Stimulated activated CD8-positive, alpha-beta memory T cell treated with anti-CD3 and anti-CD28 coated beads, Interleukin-4, amount 100 ng/mL, for 24 hours (primary cell): ENCODE results near the gene HTRA3.

Experiments used
- DNase-seq: peaks from one replicate; pipeline ENCODE4 v3.0.0-alpha.2; 2020; ENCODE audit warnings: low read depth

HTRA3 gene

DNA sequence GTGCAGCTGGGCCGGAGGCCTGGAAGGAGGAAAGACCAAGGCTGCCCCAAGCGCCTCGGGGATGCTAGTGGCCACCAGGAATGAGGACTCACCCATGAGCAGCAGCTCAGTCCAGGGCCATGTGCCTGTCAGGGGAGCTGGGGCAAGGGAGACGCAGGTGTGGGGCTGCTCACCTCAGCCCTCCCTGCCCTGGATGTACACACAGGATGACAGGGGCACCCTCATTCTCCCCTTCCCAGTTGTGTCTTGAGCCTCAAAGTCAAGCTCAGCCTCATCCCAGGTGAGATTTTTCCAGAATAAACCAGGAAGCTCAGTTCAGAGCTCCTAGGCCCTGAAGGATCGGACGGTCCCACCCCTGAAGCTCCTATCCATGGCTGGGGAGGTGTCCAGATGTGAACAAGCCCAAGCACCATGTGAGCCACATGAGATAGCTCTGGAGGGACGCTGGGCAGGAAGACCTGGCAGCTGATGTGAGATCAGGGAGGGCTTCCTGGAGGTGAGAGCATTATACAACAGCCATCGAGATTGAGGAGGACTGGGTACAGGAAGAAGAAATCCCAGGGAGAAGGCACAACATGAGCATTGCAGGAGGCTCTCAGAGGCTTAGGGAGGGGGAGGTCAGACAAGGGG, 23.0 kb downstream of the HTRA3 start:
- no peak for DNase-seq

DNA sequence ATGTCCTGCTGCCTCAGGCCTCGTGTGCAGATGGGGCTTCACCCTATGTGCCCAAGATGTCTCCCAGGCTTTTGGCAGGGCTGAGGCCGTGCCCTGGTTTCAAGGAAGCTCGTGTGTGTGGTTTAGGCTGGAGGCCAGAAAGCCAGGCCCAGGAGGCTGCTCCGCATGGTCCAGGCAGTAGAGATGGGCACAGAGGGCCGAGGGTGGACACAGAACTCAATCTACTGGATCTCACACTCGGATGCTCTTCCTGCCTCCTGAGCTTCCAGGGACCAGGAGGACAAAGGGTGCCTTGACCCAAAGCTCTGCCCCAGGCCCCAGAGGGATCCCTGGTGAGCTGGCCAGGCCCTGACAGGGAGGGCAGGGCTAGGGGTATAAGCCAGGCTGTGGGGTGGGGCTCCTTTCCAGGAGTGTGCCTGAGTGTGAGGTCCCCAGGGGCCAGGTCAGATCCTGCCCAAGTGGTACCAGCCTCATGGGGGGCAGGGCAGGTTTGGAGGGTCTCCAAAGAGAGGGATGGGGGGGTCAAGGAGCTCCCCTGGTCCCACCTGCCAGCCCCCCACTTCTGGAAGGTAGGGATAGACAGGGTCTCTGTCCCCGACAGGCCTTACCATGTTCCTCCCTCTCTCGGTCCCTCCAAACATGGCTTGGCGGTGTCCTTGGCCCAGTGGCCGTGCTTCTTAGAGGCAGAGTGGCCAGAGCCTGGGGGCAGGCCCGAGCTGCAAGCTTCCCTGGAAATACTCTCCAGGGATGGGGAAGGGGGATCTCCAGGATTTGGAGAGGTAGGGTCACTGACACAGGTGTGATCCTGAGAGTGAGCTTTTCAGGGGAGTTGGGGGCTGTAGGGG, 23.8 kb downstream of the HTRA3 start:
- no peak for DNase-seq

DNA sequence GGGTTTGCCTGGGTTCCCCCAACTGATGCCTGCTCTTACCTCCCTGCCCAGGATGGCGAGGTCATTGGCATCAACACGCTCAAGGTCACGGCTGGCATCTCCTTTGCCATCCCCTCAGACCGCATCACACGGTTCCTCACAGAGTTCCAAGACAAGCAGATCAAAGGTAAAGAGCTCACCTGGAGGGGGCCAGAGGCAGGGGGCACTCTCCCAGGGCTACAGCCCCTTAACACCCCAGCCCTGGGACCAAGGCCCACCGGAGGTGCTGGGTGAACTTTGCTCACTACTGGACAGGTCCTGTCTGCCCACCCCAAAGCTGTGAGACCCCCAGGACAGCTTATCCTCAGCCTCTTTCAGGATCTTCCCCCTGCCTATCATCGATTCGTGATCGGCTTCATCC, 24.5 kb downstream of the HTRA3 start:
- no peak for DNase-seq

DNA sequence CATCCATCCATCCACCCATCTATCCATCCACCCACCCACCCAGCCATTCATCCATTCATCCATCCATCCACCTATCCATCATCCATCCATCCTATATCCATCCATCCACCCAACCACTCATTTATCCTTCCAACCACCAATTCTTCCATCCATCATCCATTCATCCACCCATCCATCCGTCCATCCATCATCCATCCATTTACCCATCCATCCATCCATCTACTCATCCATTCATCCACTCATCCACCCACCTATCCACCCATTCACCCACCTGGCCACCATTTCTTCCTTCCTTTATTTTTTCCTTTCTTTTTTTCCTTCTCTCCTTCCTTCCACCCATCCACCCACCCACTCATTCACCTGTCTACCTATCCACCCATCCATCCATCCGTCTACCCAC, 25.2 kb downstream of the HTRA3 start:
- no peak for DNase-seq

DNA sequence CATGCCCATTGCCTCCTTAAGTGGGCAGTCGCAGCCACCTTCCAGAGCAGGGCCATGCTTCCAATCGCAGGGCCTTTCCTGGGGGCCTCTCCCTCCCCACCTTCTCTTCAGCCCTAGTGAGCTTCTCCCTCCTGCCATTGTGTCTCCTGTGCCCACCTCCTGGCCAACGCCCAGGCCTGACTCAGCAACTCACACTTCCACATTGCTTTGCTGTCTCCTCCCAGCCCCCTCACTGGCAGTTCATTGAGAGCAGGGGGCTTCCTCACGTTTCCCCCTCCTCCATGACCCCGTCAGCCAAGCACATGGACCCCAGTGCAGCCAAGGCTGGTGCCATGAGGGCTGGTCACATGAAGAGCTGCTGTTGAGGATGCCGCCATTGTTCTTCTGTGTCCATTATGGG, 25.9 kb downstream of the HTRA3 start:
- no peak for DNase-seq

DNA sequence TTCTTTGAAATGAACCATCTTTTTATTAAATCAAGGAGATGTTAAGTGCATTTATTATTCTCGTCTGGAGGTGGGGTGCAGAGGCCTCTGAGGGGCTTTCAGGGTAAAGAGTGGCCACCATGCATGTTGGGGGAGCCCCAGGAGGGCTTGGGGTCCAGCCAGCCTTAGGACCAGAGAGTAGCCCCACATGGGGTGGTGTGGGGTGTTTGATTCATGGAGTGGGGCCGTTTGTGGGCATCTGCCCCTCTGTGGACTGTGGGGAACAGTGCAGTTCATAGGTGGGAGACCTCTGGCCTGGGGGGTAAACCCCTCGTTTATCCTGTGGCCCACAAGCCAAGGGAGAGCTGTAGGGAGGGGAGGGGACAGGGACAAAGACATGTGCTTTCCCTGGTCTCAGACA, 26.9 kb downstream of the HTRA3 start:
- no peak for DNase-seq

DNA sequence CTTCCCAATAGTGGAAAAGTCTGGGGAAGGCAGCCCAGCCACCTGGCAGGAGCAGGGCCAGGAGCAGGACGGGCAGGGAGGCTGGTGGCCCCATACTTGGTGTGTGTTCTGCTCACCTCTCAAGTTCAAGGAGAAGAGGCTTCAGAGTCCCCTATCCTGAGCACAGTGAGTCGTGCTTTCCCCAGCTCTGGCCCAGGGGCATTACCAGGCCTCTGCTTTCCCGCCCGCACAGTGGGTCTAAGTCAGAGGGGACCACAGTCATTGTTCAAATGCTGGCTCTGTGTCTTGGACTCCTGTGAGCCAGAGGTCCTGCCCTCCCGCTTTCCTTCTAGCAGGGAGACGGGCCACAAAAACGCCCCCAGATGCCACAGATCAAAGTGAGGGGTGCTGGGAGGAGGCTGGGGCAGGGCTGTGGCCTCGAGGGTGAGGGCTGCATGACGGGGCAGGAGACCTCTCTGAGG, 27.6 kb downstream of the HTRA3 start:
- DNase-seq = no peak

DNA sequence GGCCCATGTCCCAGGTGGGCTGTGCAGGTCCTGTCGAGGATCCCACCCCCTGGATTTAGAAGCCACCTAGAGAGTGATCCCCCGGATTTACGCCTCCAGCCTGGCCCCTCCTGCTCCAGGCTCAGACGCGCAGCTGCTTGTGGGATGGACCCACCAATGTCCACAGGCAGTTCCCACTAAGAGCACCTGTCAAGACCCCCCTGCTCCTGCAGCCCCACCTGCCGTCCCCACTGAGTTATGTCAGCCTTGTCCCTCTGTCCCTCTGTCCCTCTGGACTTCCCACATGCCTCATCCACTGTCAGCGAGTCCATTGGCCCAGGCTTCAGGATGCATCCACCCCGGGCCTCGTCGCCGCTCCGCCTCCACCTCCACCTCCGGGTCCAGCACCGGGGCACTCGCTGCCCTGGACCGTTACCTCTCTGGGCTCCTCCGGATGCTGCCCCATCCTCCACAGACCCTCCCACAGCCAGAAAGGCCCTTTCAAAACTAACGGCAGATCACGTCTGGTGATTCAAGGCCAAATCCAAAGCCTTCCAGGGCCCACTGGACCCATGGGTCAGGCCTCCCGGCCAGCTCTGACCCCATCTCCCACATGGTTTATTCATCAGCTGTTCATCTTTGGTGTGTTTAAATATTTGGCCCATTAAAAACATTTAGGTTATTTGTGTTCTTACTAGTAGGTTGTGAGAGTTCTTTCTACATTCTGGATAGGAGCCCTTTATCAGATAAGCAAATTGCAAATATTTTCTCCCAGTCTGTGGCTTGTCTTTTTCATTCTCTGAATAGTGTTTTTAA, 28.3 kb downstream of the HTRA3 start:
- no peak for DNase-seq

DNA sequence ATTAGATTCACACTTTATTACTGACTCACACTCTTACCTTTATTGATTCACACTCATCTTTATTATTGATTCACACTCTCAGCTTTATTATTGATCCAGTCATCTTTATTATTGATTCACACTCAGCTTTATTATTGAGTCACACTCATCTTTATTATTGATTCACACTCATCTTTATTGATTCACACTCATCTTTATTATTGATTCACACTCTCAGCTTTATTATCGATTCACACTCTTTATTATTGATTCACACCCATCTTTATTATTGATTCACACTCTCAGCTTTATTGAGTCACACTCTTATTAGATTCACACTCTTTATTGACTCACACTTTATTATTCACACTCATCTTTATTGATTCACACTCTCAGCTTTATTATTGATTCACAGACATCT, 31.3 kb downstream of the HTRA3 start:
- no peak for DNase-seq

DNA sequence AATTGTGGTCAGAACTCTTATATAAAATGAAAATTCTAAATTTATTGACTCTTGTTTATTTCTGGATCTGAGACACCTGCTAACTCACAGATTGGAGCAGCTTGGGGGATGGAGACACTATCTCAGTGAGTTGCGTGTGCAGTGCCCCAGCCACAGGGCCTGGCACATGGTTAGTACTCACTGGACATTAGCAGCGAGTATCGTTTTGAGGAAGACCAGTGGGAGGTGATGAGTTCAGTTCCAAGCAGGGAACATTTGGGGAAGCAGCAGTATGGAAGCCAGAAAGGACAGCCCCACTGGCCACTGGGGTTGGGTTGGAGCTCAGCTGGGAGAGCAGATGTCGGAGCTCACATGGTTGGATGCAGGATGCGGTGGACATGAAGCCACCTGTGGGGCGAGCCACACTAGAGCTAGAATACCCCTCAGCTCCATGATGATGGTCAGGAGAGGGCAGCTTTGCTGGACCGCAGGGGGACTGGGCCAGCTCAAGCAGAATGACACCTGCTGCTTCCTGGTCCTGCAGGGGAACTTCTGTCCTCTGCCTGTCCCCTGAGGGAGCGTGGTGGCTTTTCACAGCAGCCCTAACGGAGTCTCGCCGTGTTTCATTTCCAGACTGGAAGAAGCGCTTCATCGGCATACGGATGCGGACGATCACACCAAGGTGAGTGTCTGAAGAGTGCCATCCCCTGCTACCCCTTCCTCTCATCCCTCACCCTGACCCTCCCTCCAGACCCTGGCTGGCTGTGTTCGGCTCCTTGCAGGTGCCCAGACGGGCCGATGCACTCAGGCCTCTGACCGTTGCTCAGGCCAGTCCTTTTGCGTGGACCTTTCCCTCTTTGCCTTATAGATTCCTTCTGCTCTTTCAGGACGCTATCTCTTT, 32.5 kb downstream of the HTRA3 start:
- no peak for DNase-seq

DNA sequence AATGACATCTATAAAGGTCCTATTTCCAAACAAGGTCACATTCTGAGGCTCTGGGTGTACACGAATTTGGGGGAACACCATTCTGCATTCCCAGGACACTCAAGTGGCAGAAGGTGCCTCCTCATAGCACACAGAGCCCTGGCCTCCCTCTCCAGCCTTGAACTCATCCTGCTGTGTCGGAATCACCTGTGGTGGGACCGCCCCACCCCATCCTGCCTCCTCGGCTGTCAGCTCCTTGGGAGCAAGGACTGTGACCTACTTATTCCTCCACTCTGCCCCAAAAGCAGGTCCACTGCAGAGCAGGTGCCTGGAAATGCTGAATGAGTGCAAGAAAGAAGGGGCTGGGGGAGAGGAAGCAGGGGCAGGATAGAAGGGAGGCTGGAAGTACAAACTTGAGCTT, 33.5 kb downstream of the HTRA3 start:
- DNase-seq = no peak

DNA sequence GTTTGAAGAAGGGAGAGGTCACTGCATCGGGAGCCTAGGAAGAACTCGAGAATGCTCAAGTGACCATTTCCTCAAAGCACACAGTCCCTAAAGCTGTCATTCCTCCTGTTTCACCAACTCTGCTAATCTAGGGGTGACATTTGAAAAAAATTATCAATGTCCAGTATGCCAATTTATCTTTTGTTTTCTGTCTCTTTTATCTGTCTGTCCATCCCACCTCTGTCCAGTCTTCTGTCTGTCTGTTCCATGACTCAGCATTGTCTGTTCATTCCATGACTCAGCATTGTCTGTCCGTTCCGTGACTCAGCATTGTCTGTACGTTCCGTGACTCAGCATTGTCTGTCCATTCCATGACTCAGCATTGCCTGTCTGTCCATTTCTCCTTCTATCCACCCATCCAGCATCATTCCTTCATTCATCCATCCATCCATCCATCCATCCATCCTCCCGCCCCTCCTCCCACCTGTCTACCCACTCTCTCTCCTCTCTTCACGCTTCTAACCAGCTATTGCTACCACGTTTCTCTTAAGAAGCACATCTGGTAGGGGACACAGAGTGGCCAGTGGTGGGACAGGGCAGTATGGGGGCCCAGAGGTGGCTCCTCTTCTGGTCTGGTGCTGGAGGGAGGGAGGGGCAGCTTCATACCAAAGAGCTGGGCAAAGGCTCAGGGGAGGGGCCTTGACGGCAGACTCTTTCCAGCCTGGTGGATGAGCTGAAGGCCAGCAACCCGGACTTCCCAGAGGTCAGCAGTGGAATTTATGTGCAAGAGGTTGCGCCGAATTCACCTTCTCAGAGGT, 34.1 kb downstream of the HTRA3 start:
- no peak for DNase-seq

DNA sequence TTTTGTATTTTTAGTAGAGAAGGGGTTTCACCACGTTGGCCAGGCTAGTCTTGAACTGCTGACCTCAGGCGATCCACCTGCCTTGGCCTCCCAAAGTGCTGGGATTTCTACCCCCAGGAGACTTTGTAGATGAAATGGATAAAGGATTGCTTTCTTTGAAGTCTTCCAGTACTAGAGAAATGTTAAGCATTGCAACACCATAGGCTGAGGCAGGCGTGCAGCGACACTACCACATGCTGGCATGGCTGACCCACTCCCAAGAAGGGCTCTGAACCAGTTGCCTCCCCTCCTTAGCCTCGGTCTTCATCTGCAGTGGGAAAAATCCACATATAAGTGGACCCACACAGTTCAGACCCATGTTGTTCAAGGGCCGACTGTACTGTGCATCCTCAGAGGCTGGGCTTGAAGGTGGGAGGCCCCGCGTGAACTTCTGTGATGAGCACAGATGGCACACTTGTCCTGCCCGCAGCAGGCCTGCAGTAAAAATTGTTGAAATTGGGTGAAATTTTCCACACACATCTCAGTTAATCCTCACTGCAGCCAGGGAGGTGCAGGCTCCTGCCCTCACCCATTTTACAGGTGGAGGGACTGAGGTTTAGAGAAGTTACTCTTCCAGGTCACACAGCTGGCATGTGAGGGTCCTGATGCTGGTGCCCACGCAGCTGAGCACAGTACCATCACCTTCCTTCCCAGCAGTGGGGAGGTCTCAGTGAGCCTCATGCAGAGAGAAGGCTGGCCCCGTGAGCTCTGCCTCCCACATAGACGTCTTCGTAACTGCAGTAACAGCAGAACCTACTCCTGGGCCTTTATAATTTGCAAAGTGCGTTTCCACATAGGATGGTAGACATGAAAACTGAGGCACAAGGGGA, 35.5 kb downstream of the HTRA3 start:
- no peak for DNase-seq

DNA sequence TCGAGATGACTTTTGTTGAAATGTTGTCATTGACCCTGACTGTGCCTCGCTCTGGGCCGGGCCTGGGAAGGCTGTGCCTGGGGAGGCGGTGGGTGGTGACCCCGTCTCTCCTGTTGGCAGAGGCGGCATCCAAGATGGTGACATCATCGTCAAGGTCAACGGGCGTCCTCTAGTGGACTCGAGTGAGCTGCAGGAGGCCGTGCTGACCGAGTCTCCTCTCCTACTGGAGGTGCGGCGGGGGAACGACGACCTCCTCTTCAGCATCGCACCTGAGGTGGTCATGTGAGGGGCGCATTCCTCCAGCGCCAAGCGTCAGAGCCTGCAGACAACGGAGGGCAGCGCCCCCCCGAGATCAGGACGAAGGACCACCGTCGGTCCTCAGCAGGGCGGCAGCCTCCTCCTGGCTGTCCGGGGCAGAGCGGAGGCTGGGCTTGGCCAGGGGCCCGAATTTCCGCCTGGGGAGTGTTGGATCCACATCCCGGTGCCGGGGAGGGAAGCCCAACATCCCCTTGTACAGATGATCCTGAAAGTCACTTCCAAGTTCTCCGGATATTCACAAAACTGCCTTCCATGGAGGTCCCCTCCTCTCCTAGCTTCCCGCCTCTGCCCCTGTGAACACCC, 36.4 kb downstream of the HTRA3 start:
- DNase-seq = no peak

DNA sequence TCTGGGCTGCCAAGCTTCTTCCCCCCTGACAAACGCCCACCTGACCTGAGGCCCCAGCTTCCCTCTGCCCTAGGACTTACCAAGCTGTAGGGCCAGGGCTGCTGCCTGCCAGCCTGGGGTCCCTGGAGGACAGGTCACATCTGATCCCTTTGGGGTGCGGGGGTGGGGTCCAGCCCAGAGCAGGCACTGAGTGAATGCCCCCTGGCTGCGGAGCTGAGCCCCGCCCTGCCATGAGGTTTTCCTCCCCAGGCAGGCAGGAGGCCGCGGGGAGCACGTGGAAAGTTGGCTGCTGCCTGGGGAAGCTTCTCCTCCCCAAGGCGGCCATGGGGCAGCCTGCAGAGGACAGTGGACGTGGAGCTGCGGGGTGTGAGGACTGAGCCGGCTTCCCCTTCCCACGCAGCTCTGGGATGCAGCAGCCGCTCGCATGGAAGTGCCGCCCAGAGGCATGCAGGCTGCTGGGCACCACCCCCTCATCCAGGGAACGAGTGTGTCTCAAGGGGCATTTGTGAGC, 37.0 kb downstream of the HTRA3 start:
- no peak for DNase-seq

DNA sequence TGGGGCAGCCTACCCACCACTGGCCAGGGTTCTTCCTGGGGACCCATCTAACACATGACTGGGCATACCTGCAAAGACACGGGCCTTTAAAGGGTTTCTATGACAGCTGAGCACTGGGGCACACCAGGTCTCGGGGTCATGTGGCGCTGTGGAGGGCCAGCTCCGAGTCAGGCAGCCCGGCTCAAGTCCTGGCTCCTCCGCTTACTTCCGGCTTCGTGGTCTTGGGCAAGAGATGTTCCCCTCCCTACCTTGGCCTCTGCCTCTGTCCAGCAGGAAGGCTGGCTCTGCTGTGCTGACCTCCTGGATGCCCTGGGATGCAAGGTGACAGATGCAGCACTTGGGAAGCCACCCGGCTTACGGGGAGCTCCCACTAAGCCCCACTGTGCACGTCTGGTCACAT, 37.6 kb downstream of the HTRA3 start:
- DNase-seq = no peak

DNA sequence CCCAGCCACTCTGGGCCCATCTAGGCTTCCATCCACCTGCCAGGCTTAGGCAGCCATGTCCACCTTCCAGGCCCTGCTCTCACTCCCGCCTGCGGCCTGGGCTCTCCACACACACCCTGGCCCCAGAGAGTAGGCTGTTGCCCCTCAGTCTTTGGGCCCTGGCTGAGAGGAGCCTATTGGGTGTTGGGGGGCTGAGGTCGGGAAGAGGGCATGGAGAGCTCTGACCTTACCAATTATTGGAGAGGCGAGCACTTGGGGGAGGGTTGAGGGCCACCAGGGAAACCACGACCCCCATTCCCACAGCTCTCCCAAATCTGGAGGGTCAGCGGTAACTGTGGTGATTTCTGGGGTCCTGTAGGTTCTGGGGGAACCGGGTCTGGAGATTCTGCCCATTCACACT, 38.2 kb downstream of the HTRA3 start:
- DNase-seq = no peak

DNA sequence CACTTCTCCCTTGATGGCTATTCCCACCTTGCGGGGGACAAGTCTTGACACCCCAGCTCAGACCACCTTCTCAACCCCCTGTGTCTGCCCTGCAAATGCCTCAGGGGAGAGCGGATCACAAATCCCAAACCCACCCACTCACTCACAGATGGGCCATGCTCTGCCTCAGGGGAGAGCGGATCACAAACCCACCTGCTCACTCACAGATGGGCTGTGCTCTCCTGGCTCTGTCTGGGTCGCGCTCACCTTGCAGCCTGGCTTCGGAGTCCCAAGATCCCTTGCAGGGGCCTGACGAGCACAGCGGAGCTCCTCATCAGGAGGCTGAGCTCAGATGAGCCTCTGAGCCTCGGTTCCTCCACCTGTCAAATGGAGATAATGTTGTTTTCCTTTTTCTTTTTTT, 38.6 kb downstream of the HTRA3 start:
- DNase-seq = no peak
